HTERT RPE-1 (cell line): ENCODE data around the gene LRP1B.

Experiments used
- in situ Hi-C: fragments of 300-500 bp; cut with MboI; formaldehyde crosslinking; loops from 4 replicates; pipeline ENCODE4 v1.14.3; 2020; ENCODE audit warnings: low sequenced_read_pairs

The LRP1B gene

GRCh38 chr2:141959941-141960340, 170.9 kb downstream of the LRP1B start:
- in situ Hi-C loops: no loop called here

GRCh38 chr2:141959016-141959415, 171.8 kb downstream of the LRP1B start:
- in situ Hi-C loops: no loop called here

GRCh38 chr2:141957827-141958450, 172.9 kb downstream of the LRP1B start:
- in situ Hi-C loops: no loop called here

- in situ Hi-C loops: no loop called here
Observed at GRCh38 chr2:141957321-141957720, 173.5 kb downstream of the LRP1B start.

GRCh38 chr2:141947396-141948114, 183.3 kb downstream of the LRP1B start:
- in situ Hi-C loops: no loop called here

GRCh38 chr2:141946016-141946415, 184.8 kb downstream of the LRP1B start:
- in situ Hi-C loops: no loop called here

- in situ Hi-C loops: no loop called here
Observed at GRCh38 chr2:141943918-141944317, 186.9 kb downstream of the LRP1B start.

- in situ Hi-C loops: no loop called here
Observed at GRCh38 chr2:141942006-141942789, 188.6 kb downstream of the LRP1B start.

- in situ Hi-C loops: no loop called here
Observed at GRCh38 chr2:141941210-141941714, 189.6 kb downstream of the LRP1B start.

- in situ Hi-C loops: no loop called here
Observed at GRCh38 chr2:141940709-141941108, 190.1 kb downstream of the LRP1B start.

- in situ Hi-C loops: no loop called here
Observed at GRCh38 chr2:141933226-141933625, 197.6 kb downstream of the LRP1B start.

- in situ Hi-C loops: no loop called here
Observed at GRCh38 chr2:141932261-141932660, 198.6 kb downstream of the LRP1B start.

- in situ Hi-C loops: no loop called here
Observed at GRCh38 chr2:141931797-141932196, 199.0 kb downstream of the LRP1B start.

GRCh38 chr2:141930803-141931202, 200.0 kb downstream of the LRP1B start:
- in situ Hi-C loops: no loop called here

GRCh38 chr2:141929331-141930252, 201.2 kb downstream of the LRP1B start:
- in situ Hi-C loops: no loop called here

- in situ Hi-C loops: no loop called here
Observed at GRCh38 chr2:141928476-141928875, 202.3 kb downstream of the LRP1B start.

- in situ Hi-C loops: no loop called here
Observed at GRCh38 chr2:141927536-141927935, 203.3 kb downstream of the LRP1B start.

GRCh38 chr2:141925511-141925910, 205.3 kb downstream of the LRP1B start:
- in situ Hi-C loops: no loop called here

- in situ Hi-C loops: no loop called here
Observed at GRCh38 chr2:141923657-141924056, 207.2 kb downstream of the LRP1B start.

- in situ Hi-C loops: no loop called here
Observed at GRCh38 chr2:141911485-141912066, 219.2 kb downstream of the LRP1B start.
